ENCODE data around the gene IPP. TPM values are rescaled to one million over a fixed set of nuclear protein-coding genes. Genes with fewer than 3 reads are reported as not detected.
"Not testable (repeated sequence)": the region's sequence is repeated elsewhere in the genome, so short reads cannot be mapped to it uniquely, and the experiment has no call there.

The IPP gene
- polyA plus RNA-seq, 1 donor (not counting 4 experiments of a cell fraction or from before 2014, with no cell fraction given): 10.0 TPM

DNA sequence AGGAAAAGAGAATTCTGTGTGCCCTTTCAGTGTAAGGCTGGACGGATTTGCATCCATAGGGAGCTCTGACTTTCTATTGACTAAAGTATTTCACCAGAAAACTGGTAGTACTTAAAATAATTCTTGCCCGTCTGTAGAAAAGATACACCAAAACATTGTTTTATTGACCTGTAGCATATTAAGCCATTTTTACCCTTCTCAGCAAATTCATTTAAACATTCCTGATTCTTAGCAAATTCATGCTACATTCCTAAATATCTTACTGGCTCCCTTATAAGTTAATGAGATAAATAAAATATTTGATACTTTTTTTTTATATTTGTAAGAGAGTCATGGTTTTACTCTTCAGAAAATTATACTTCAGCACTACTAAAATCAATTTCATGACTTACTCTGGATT lies 1.6 kb upstream of the IPP start:
- dilution Hi-C loops (cut with MboI; ENCODE audit: extremely low pct_ligation_motif_present, low sequenced_read_pairs): no loop called here
- H2AFZ ChIP-seq (ENCODE audit: control insufficient read depth, low read length): no peak overlapping the region
- H3K27me3 ChIP-seq (ENCODE audit: control insufficient read depth, extremely low read depth, insufficient read depth, low read length): no peaks in the 10 kb centered on the region
- DNase-seq (ENCODE audit: low read depth, low spot score) (no peak), FAIRE-seq (no peak)
- no peaks in the 10 kb centered on the region for H3K9me1 ChIP-seq (ENCODE audit: control insufficient read depth, extremely low read depth, insufficient read depth, low read length)
- H3K36me3 ChIP-seq (ENCODE audit: control insufficient read depth in 2 of 2, extremely low read depth in 1 of 2, insufficient read depth in 2 of 2, low read length in 2 of 2): no peaks in the 10 kb centered on the region
- H4K20me1 ChIP-seq (ENCODE audit: control insufficient read depth, extremely low read depth, insufficient read depth, low read length): no peaks in the 10 kb centered on the region
- H3K4me3 ChIP-seq (ENCODE audit: control insufficient read depth in 2 of 3, extremely low read depth in 1 of 3, insufficient read depth in 2 of 3, low read depth in 1 of 3, low read length in 3 of 3): no peak overlapping the region
- TF ChIP-seq EZH2 (IDR thresholded peaks at IDR 0.05; ENCODE audit: low read length): no peak
- no peak for TF ChIP-seq CTCF (optimal IDR thresholded peaks at IDR 0.05 in 1 of 3, IDR thresholded peaks at IDR 0.05 in 1 of 3, conservative IDR thresholded peaks at IDR 0.05 in 1 of 3; ENCODE audit: extremely low read depth in 1 of 3, insufficient read depth in 2 of 3, low read length in 3 of 3)
- H3K4me2 ChIP-seq (ENCODE audit: control insufficient read depth, extremely low read depth, insufficient read depth, low read depth, low read length): no peak overlapping the region
- no peaks in the 10 kb centered on the region for H3K9me3 ChIP-seq (ENCODE audit: control insufficient read depth, low read depth, low read length)
- H3K4me1 ChIP-seq (ENCODE audit: control insufficient read depth, extremely low read depth, insufficient read depth, low read length): peaks cover 8% of the 10 kb centered on the region
- no peak overlapping the region for H3K9ac ChIP-seq (ENCODE audit: control insufficient read depth, extremely low read depth, insufficient read depth, low read length)
- no peaks in the 10 kb centered on the region for H3K79me2 ChIP-seq (ENCODE audit: control insufficient read depth, insufficient read depth, low read length)
- no peak overlapping the region for H3K27ac ChIP-seq (ENCODE audit: control insufficient read depth, insufficient read depth, low read length)

DNA sequence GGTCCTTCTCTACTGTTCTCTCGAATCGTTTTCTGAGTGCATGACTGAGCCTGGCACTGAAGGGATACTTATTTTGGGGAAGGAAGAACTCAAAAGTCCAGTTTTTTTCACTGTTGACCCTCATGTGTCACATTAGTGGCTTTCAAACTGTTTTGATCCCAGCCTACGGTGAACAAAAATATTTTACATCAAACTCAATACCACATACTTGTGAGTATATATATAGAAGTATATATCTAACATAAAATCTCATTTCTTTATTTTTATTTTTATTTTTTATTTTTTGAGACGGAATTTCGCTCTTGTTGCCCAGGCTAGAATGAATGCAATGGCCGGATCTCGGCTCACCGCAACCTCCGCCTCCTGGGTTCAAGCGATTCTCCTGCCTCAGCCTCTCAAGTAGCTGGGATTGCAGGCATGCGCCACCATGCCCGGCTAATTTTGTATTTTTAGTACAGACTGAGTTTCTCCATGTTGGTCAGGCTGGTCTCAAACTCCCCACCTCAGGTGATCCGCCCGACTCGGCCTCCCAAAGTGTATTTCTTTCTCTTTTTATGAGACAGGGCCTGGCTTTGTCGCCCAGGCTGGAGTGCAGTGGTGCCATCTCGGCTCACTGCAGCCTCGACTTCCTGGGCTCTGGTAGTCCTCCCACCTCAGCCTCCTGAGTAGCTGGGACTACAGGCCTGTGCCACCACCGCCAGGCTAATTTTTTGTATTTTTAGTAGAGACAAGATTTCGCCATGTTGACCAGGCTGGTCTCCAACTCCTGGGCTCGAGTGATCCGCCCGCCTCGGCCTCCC lies 786 bp upstream of the IPP start:
- H4K20me1 ChIP-seq (ENCODE audit: control insufficient read depth, extremely low read depth, insufficient read depth, low read length); DNase-seq (ENCODE audit: low read depth, low spot score); FAIRE-seq; H3K9me1 ChIP-seq (ENCODE audit: control insufficient read depth, extremely low read depth, insufficient read depth, low read length); H3K27me3 ChIP-seq (ENCODE audit: control insufficient read depth, extremely low read depth, insufficient read depth, low read length); H3K4me1 ChIP-seq (ENCODE audit: control insufficient read depth, extremely low read depth, insufficient read depth, low read length); H3K36me3 ChIP-seq (ENCODE audit: control insufficient read depth in 2 of 2, extremely low read depth in 1 of 2, insufficient read depth in 2 of 2, low read length in 2 of 2); dilution Hi-C loops (cut with MboI; ENCODE audit: extremely low pct_ligation_motif_present, low sequenced_read_pairs); H3K9me3 ChIP-seq (ENCODE audit: control insufficient read depth, low read depth, low read length); H3K79me2 ChIP-seq (ENCODE audit: control insufficient read depth, insufficient read depth, low read length): not testable (repeated sequence)
- Histone ChIP-seq H2AFZ (ENCODE audit: control insufficient read depth, low read length) (peak overlapping the region; percentile 99), H3K4me2 (ENCODE audit: control insufficient read depth, extremely low read depth, insufficient read depth, low read depth, low read length) (peak overlapping the region; percentile 100), H3K4me3 (ENCODE audit: control insufficient read depth in 2 of 3, extremely low read depth in 1 of 3, insufficient read depth in 2 of 3, low read depth in 1 of 3, low read length in 3 of 3) (peak overlapping the region; percentile 71 to 91 (median 72)), H3K27ac (ENCODE audit: control insufficient read depth, insufficient read depth, low read length) (peak overlapping the region; percentile 95), H3K9ac (ENCODE audit: control insufficient read depth, extremely low read depth, insufficient read depth, low read length) (peak overlapping the region; percentile 98)
